ENCODE data around the gene LRP11. TPM values are rescaled to one million over a fixed set of nuclear protein-coding genes. Genes with fewer than 3 reads are reported as not detected.

LRP11 gene
- total and polyA plus RNA-seq, 9 of the 15 experiments (the other 6 are each of a cell fraction or from before 2014, with no cell fraction given) = 0.51 to 3.5 (median 2.4) TPM

GRCh38 chr6:149851461-149852110, 12.6 kb downstream of the LRP11 start:
- H3K4me2 ChIP-seq (ENCODE audit: insufficient read depth, low read length) = no peak overlapping the region
- peaks cover 4% of the 10 kb centered on the region in 2 experiments; a peak in 4 of 5 replicates for H3K4me1 ChIP-seq (replicated peaks in 1 of 2; ENCODE audit: control insufficient read depth in 2 of 2, insufficient read depth in 2 of 2, low read length in 2 of 2)
- intact Hi-C loops (cut with micrococcal nuclease) = no loop called here
- H3K9ac ChIP-seq (ENCODE audit: insufficient read depth in 1 of 2, low read depth in 2 of 2, low read length in 2 of 2) = no peak overlapping the region
- H3K27ac ChIP-seq (ENCODE audit: extremely low read depth, low read depth, low read length) = no peak overlapping the region
- no peaks in the 10 kb centered on the region for H3K9me1 ChIP-seq (ENCODE audit: control insufficient read depth, insufficient read depth, low read length)
- ChIA-PET POLR2A (no interaction called here), CTCF (ENCODE audit: low intra/inter-chr PET ratio) (no interaction called here)
- in situ Hi-C loops (cut with MboI) = no loop called here
- no peaks in the 10 kb centered on the region for H3K79me2 ChIP-seq (ENCODE audit: control insufficient read depth, insufficient read depth, low read length)
- 11% methylated on average over 5 of the region's 5 CpGs for WGBS (ENCODE audit: insufficient coverage, low coverage, missing lambda C conversion rate)
- DNase-seq (ENCODE audit: extremely low read depth in 1 of 4, low spot score in 3 of 4) (no peak), ATAC-seq (no peak), FAIRE-seq (no peak)
- H3K9me3 ChIP-seq (replicated peaks; ENCODE audit: control insufficient read depth, insufficient read depth, low read depth, low read length) = no peaks in the 10 kb centered on the region
- no peaks in the 10 kb centered on the region for H3K36me3 ChIP-seq (ENCODE audit: control insufficient read depth, insufficient read depth, low read length)
- H4K20me1 ChIP-seq (replicated peaks; ENCODE audit: control insufficient read depth, insufficient read depth, low read length) = peaks cover 5% of the 10 kb centered on the region
- no peak overlapping the region for H2AFZ ChIP-seq (ENCODE audit: low read depth, low read length)
- no TSS peak for BruUV-seq (replicated peaks)
- peaks cover 10 to 13% of the 10 kb centered on the region in 2 experiments; a peak in 3 of 5 replicates for H3K27me3 ChIP-seq (ENCODE audit: control insufficient read depth in 2 of 2, insufficient read depth in 2 of 2, low read length in 2 of 2)
- H3K4me3 ChIP-seq = no peak overlapping the region
- TF ChIP-seq ZNF134 (CRISPR knock-in tag; conservative IDR thresholded peaks at IDR 0.05) = no peak
- TF ChIP-seq PATZ1 (CRISPR knock-in tag; IDR thresholded peaks at IDR 0.05; ENCODE audit: borderline replicate concordance) = no peak
- no peak for TF ChIP-seq ZNF316 (IDR thresholded peaks at IDR 0.05)
- no peak for TF ChIP-seq THRB (CRISPR knock-in tag; conservative IDR thresholded peaks at IDR 0.05)
- no peak for TF ChIP-seq ZNF609 (CRISPR knock-in tag; IDR thresholded peaks at IDR 0.05; ENCODE audit: borderline replicate concordance)
- TF ChIP-seq USF1 (CRISPR knock-in tag; IDR thresholded peaks at IDR 0.05) = no peak
- TF ChIP-seq TFAP4 (CRISPR knock-in tag; IDR thresholded peaks at IDR 0.05; ENCODE audit: borderline replicate concordance) = no peak
- TF ChIP-seq PKNOX1 (IDR thresholded peaks at IDR 0.05) = no peak
- no peak for TF ChIP-seq MAFF (IDR thresholded peaks at IDR 0.05; ENCODE audit: low read length)
